ENCODE measurements around the gene CYP19A1. TPM values are rescaled to one million over a fixed set of nuclear protein-coding genes. Genes with fewer than 3 reads are reported as not detected.

CYP19A1 gene
- total and polyA plus RNA-seq, 9 of the 15 experiments (the other 6 are each of a cell fraction or from before 2014, with no cell fraction given) = 0.16 to 0.63 (median 0.47) TPM; not detected in 3

DNA sequence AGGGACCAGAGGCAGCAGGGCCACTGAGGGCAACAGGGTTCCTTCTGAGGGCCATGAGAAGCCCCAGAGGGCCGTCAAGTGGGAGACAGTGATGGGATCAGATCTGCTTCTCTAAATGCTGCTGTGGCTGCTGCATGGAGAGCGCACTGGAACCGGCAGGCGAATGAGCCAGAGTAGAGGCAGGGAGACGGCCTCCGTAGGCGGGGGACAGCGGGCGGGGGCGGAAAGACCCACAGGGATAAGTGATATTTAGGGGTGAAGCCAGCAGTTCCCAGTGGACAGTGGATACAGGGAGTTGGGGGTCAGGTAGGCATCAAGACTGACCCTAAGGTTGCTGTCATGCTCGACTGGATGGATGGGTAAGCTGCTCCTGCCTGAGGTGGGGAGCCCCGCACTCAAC is 48.1 kb upstream of the CYP19A1 start (continued):
- TF ChIP-seq ZKSCAN8 (CRISPR knock-in tag; IDR thresholded peaks at IDR 0.05) (no peak), SMAD4 (CRISPR knock-in tag; conservative IDR thresholded peaks at IDR 0.05) (no peak), ZFP36 (IDR thresholded peaks at IDR 0.05; ENCODE audit: low read depth, low read length, partially characterized antibody) (no peak), ATF6 (CRISPR knock-in tag; IDR thresholded peaks at IDR 0.05) (no peak), EWSR1 (IDR thresholded peaks at IDR 0.05; ENCODE audit: borderline replicate concordance, low read depth, partially characterized antibody) (no peak), CAMTA2 (CRISPR knock-in tag; conservative IDR thresholded peaks at IDR 0.05) (no peak), ZNF253 (CRISPR knock-in tag; conservative IDR thresholded peaks at IDR 0.05) (no peak), EHMT2 (IDR thresholded peaks at IDR 0.05) (no peak)
- TF ChIP-seq, protein P1, sequence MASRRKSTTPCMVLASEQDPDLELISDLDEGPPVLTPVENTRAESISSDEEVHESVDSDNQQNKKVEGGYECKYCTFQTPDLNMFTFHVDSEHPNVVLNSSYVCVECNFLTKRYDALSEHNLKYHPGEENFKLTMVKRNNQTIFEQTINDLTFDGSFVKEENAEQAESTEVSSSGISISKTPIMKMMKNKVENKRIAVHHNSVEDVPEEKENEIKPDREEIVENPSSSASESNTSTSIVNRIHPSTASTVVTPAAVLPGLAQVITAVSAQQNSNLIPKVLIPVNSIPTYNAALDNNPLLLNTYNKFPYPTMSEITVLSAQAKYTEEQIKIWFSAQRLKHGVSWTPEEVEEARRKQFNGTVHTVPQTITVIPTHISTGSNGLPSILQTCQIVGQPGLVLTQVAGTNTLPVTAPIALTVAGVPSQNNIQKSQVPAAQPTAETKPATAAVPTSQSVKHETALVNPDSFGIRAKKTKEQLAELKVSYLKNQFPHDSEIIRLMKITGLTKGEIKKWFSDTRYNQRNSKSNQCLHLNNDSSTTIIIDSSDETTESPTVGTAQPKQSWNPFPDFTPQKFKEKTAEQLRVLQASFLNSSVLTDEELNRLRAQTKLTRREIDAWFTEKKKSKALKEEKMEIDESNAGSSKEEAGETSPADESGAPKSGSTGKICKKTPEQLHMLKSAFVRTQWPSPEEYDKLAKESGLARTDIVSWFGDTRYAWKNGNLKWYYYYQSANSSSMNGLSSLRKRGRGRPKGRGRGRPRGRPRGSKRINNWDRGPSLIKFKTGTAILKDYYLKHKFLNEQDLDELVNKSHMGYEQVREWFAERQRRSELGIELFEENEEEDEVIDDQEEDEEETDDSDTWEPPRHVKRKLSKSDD (conservative IDR thresholded peaks at IDR 0.05; ENCODE audit: low read length) = no peak

Measured in K562 (cell line).